Natural killer cell (primary cell): ENCODE results near the gene TMEM126A. TPM values are rescaled to one million over a fixed set of nuclear protein-coding genes. Genes with fewer than 3 reads are reported as not detected.
"Not testable (repeated sequence)": the region's sequence is repeated elsewhere in the genome, so short reads cannot be mapped to it uniquely, and the experiment has no call there.

ENCODE experiments used
- ATAC-seq, 3 donors: fragments of 150-1000 bp in 2 of 3; fragments of 200-7000 bp in 1 of 3; cut with Tn5 transposase; 1 replicate in 1 of 3; 2 replicates in 2 of 3; pipeline ENCODE4 v1.10.0; 2021; ENCODE audit warnings: mild to moderate bottlenecking in 2 of 3, moderate library complexity in 2 of 3
- DNase-seq, 2 donors: peaks; one replicate each; pipeline versions ENCODE4 v3.0.0 to v3.0.0-alpha.2; 2013 to 2021; ENCODE audit warnings: mixed read lengths in 1 of 2
- H3K27ac ChIP-seq: one replicate; pipeline ENCODE4 v1.5.1; 2013; ENCODE audit warnings: mild to moderate bottlenecking, low read length
- H3K27me3 ChIP-seq: one replicate; pipeline ENCODE4 v1.6.1; 2013; ENCODE audit warnings: low read length; ENCODE audit not compliant: control insufficient read depth, insufficient read depth
- H3K36me3 ChIP-seq: one replicate; pipeline ENCODE4 v1.6.1; 2013; ENCODE audit warnings: low read length; ENCODE audit not compliant: control insufficient read depth, insufficient read depth
- H3K4me1 ChIP-seq: one replicate; pipeline ENCODE4 v1.6.1; 2013; ENCODE audit warnings: low read length; ENCODE audit not compliant: control insufficient read depth, insufficient read depth
- H3K4me3 ChIP-seq: one replicate; pipeline ENCODE4 v1.5.1; 2013; ENCODE audit warnings: low read length
- H3K9me3 ChIP-seq: one replicate; pipeline ENCODE4 v1.6.1; 2013; ENCODE audit warnings: low read length; ENCODE audit not compliant: control insufficient read depth, insufficient read depth
- H3K27ac Mint-ChIP-seq, 2 donors: one replicate each; pipeline ENCODE4 v1.8.0; 2022; ENCODE audit warnings: mild to moderate bottlenecking in 2 of 2, mixed read lengths in 2 of 2, moderate library complexity in 1 of 2
- H3K27me3 Mint-ChIP-seq, 2 donors: one replicate each; pipeline ENCODE4 v1.8.0; 2022; ENCODE audit warnings: low read depth in 2 of 2, mixed read lengths in 2 of 2
- H3K36me3 Mint-ChIP-seq: one replicate; pipeline ENCODE4 v1.8.0; 2022; ENCODE audit warnings: mixed read lengths
- H3K4me1 Mint-ChIP-seq, 2 donors: one replicate each; pipeline ENCODE4 v1.8.0; 2022; ENCODE audit warnings: mixed read lengths in 2 of 2
- H3K4me3 Mint-ChIP-seq: one replicate; pipeline ENCODE4 v1.8.0; 2022; ENCODE audit warnings: mild to moderate bottlenecking, moderate library complexity, mixed read lengths
- H3K9me3 Mint-ChIP-seq, 2 donors: one replicate each; pipeline ENCODE4 v1.8.0; 2022; ENCODE audit warnings: mixed read lengths in 2 of 2
- CTCF ChIP-seq: fragments of 200-600 bp; IDR thresholded peaks from one replicate; pipeline ENCODE4 v1.8.0; 2022; ENCODE audit warnings: antibody characterized with exemption
- WGBS: methylation state at CpG from one replicate; pipeline ENCODE4 v1.1.7; 2013; ENCODE audit warnings: missing lambda C conversion rate; ENCODE audit not compliant: insufficient coverage; 5-methylcytosine and 5-hydroxymethylcytosine counted together
- intact Hi-C: fragments of 100-400 bp; cut with micrococcal nuclease; formaldehyde crosslinking; loops from one replicate; pipeline ENCODE4 v1.14.2; 2022
- total RNA-seq, 4 donors: library from RNA; stranded (reverse); fragments of 120-200 nt in 1 of 4; gene quantifications; one replicate each; pipeline versions ENCODE4 v1.2.3 to v1.2.4, GENCODE V29; 2013 to 2022

Gene TMEM126A
- total RNA-seq, 3 donors from 2014 or later (not counting 1 experiment from before 2014, with no cell fraction given), result 16.8 to 27.6 (median 23.2) TPM

DNA sequence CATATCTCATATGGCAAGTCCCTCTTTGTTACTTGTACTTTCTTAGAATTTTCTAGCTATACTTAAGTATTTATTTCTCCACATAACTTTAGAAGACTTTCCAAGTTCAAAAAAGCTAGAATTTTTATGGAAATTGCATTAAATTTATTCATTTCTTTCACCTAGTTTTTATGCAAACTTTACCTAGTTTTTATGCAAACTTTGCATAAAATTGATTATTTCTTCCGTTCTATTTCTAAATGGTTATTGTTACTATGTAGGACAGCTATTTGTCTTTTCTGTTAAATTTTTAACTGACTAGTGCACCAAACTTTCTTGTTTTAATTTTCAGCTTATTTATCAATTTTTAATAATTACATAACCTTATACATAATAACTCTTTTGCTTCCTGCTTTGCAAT, 20.4 kb downstream of the TMEM126A start:
- Mint-ChIP-seq H3K36me3 (no peaks in the 10 kb centered on the region), H3K9me3 (no peaks in the 10 kb centered on the region), H3K4me3 (no peak overlapping the region), H3K27me3 (peaks cover 2 to 7% of the 10 kb centered on the region in 2 donors), H3K4me1 (peaks cover 23 to 27% of the 10 kb centered on the region in 2 donors), H3K27ac (no peak overlapping the region)
- ATAC-seq (no peak), DNase-seq (no peak)
- H3K36me3 ChIP-seq, result no peaks in the 10 kb centered on the region
- intact Hi-C loops, result no loop called here
- TF ChIP-seq CTCF, result no peak
- H3K27ac ChIP-seq, result no peak overlapping the region
- H3K4me3 ChIP-seq, result no peak overlapping the region
- H3K4me1 ChIP-seq, result peaks cover 3% of the 10 kb centered on the region
- no CpG with 5 or more reads among the region's 1 CpG for WGBS
- H3K9me3 ChIP-seq, result no peaks in the 10 kb centered on the region
- H3K27me3 ChIP-seq, result no peaks in the 10 kb centered on the region

- H3K36me3 ChIP-seq, H3K27ac ChIP-seq, H3K9me3 ChIP-seq, H3K27me3 ChIP-seq, H3K4me3 Mint-ChIP-seq, H3K4me1 Mint-ChIP-seq, H3K4me3 ChIP-seq, DNase-seq, H3K36me3 Mint-ChIP-seq, H3K9me3 Mint-ChIP-seq, intact Hi-C loops, H3K27ac Mint-ChIP-seq, ATAC-seq, H3K27me3 Mint-ChIP-seq, H3K4me1 ChIP-seq: not testable (repeated sequence)
Observed at GRCh38 chr11:85670949-85671663, 23.3 kb downstream of the TMEM126A start.

DNA sequence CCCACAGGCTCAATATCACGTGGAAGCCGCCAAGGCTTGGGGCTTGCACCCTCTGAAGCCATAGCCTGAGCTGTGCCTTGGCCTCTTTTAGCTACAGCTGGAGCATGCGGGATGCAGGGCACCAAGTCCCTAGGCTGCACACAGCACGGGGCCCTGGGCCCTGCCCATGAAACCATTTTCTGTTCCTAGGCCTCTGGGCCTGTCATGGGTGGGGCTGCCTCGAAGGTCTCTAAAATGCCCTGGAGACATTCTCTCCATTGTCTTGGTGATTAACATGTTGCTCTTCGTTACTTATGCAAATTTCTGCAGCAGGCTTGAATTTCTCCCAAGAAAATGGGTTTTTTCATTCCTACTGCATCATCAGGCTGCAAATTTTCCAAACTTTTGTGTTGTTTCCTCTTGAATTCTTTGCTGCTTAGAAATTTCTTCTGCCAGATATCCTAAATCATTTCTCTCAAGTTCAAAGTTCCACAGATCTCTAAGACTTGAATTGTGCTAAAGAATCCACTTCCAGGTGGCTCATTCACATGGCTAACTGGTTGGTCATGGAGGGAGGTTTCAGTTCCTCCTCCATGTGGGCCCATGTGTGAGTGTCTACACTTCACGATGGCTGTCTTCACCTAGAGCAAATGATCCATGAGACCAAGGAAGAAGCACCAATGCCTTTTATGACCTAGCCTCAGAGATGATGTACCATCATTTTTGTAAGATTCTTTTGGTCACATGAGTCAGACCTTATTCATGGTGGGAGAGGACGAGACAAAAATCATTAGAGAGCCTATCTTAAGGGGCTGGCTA, 24.5 kb downstream of the TMEM126A start:
- no peaks in the 10 kb centered on the region for H3K4me1 Mint-ChIP-seq
- Histone ChIP-seq H3K36me3 (no peaks in the 10 kb centered on the region), H3K4me3 (no peak overlapping the region), H3K4me1 (no peaks in the 10 kb centered on the region), H3K9me3 (no peaks in the 10 kb centered on the region), H3K27me3 (no peaks in the 10 kb centered on the region), H3K27ac (no peak overlapping the region)
- H3K9me3 Mint-ChIP-seq, result no peaks in the 10 kb centered on the region
- no peak for DNase-seq
- no peak overlapping the region for H3K27ac Mint-ChIP-seq
- H3K4me3 Mint-ChIP-seq, result no peak overlapping the region
- H3K36me3 Mint-ChIP-seq, result no peaks in the 10 kb centered on the region
- 89% methylated on average over 8 of the region's 8 CpGs for WGBS
- peaks cover 4 to 7% of the 10 kb centered on the region in 2 donors for H3K27me3 Mint-ChIP-seq
- intact Hi-C loops, result no loop called here
- no peak for TF ChIP-seq CTCF
- ATAC-seq, result no peak

- Histone ChIP-seq H3K9me3 (no peaks in the 10 kb centered on the region), H3K4me1 (no peaks in the 10 kb centered on the region), H3K36me3 (no peaks in the 10 kb centered on the region), H3K27ac (no peak overlapping the region), H3K4me3 (no peak overlapping the region), H3K27me3 (no peaks in the 10 kb centered on the region)
- DNase-seq, result no peak
- no peaks in the 10 kb centered on the region for H3K9me3 Mint-ChIP-seq
- no peaks in the 10 kb centered on the region for H3K4me1 Mint-ChIP-seq
- no peak for TF ChIP-seq CTCF
- H3K4me3 Mint-ChIP-seq, result no peak overlapping the region
- no peak for ATAC-seq
- no peaks in the 10 kb centered on the region for H3K36me3 Mint-ChIP-seq
- H3K27me3 Mint-ChIP-seq, result peaks cover 4 to 7% of the 10 kb centered on the region in 2 donors
- no peak overlapping the region for H3K27ac Mint-ChIP-seq
- intact Hi-C loops, result no loop called here
- WGBS, result 84% methylated on average over 3 of the region's 3 CpGs
Observed at GRCh38 chr11:85673393-85673792, 25.6 kb downstream of the TMEM126A start.
